OCI-LY1 (cell line): ENCODE data around the gene KRT40.

Experiments used
- H2AFZ ChIP-seq: fragments of 200-600 bp; sonication (generic), shearing (Covaris generic); 2 replicates; pipeline ENCODE4 v1.6.0; 2014; ENCODE audit warnings: antibody characterized with exemption, mild to moderate bottlenecking, low read length
- H3F3A ChIP-seq: fragments of 200-600 bp; sonication (generic), shearing (Covaris generic); 2 replicates; pipeline ENCODE4 v1.6.0; 2014; ENCODE audit warnings: mild to moderate bottlenecking, antibody characterized with exemption, low read length, moderate library complexity; ENCODE audit not compliant: insufficient read depth
- H3K27ac ChIP-seq: fragments of 200-600 bp; sonication (generic); 2 replicates; pipeline ENCODE4 v1.5.1; 2014; ENCODE audit warnings: low read length, mixed run types, mild to moderate bottlenecking, low read depth; ENCODE audit not compliant: poor library complexity, severe bottlenecking
- H3K27me3 ChIP-seq: fragments of 200-600 bp; sonication (generic); 2 replicates; pipeline ENCODE4 v1.6.0; 2014; ENCODE audit warnings: antibody characterized with exemption, mild to moderate bottlenecking, low read length, moderate library complexity; ENCODE audit not compliant: insufficient read depth
- H3K36me3 ChIP-seq: fragments of 200-600 bp; sonication (generic); 2 replicates; pipeline ENCODE4 v1.6.1; 2014; ENCODE audit warnings: mild to moderate bottlenecking, antibody characterized with exemption, low read length, moderate library complexity, mixed read lengths; ENCODE audit not compliant: insufficient read depth
- H3K4me1 ChIP-seq: fragments of 200-600 bp; sonication (generic); 2 replicates; pipeline ENCODE4 v1.5.1; 2014; ENCODE audit warnings: mild to moderate bottlenecking, low read length, moderate library complexity; ENCODE audit not compliant: insufficient read depth, severe bottlenecking
- H3K4me2 ChIP-seq: fragments of 200-600 bp; sonication (generic), shearing (Covaris generic); 2 replicates; pipeline ENCODE4 v1.6.1; 2014; ENCODE audit warnings: low read length
- H3K4me3 ChIP-seq: fragments of 200-600 bp; sonication (generic); 2 replicates; pipeline ENCODE4 v1.5.1; 2014; ENCODE audit warnings: low read length, low read depth, mild to moderate bottlenecking, mixed read lengths; ENCODE audit not compliant: poor library complexity, severe bottlenecking
- H3K79me2 ChIP-seq: fragments of 200-600 bp; shearing (Covaris generic); 2 replicates; pipeline ENCODE4 v1.6.1; 2016; ENCODE audit warnings: mixed run types, low read length, mixed read lengths; ENCODE audit not compliant: insufficient read depth
- H3K9ac ChIP-seq: fragments of 200-600 bp; sonication (generic), shearing (Covaris generic); 2 replicates; pipeline ENCODE4 v1.6.1; 2014; ENCODE audit warnings: mild to moderate bottlenecking, low read length, mixed read lengths
- H3K9me2 ChIP-seq: fragments of 200-600 bp; sonication (generic), shearing (Covaris generic); 2 replicates; pipeline ENCODE4 v1.6.1; 2014; ENCODE audit warnings: low read depth, mild to moderate bottlenecking, low read length, mixed read lengths
- H3K9me3 ChIP-seq: fragments of 200-600 bp; shearing (Covaris generic); 2 replicates; pipeline ENCODE4 v1.6.1; 2014; ENCODE audit warnings: low read length, mixed read lengths
- H4K20me1 ChIP-seq: fragments of 200-600 bp; sonication (generic), shearing (Covaris generic); 2 replicates; pipeline ENCODE4 v1.6.0; 2016; ENCODE audit warnings: mild to moderate bottlenecking, low read length; ENCODE audit not compliant: insufficient read depth
- CTCF ChIP-seq: fragments of 200-600 bp; sonication (generic), shearing (Covaris generic); IDR thresholded peaks from 2 replicates; pipeline ENCODE4 v1.5.1; 2017; ENCODE audit warnings: mild to moderate bottlenecking, antibody characterized with exemption, low read length, moderate library complexity, mixed read lengths
- EZH2 ChIP-seq: fragments of 200-600 bp; sonication (generic), shearing (Covaris generic); IDR thresholded peaks from 2 replicates; pipeline ENCODE4 v1.8.0; 2017; ENCODE audit warnings: borderline replicate concordance, mixed run types, mild to moderate bottlenecking, antibody characterized with exemption, low read length, moderate library complexity, mixed read lengths

The KRT40 gene

GRCh38 chr17:40958086-40958953 lies 25.8 kb downstream of the KRT40 start:
- Histone ChIP-seq H3K9me3 (no peaks in the 10 kb centered on the region), H3K4me2 (no peak overlapping the region), H3K27ac (no peak overlapping the region), H3K9me2 (no peaks in the 10 kb centered on the region), H3K4me1 (no peaks in the 10 kb centered on the region), H3K27me3 (no peaks in the 10 kb centered on the region), H3K36me3 (no peaks in the 10 kb centered on the region), H3F3A (no peaks in the 10 kb centered on the region), H3K79me2 (no peaks in the 10 kb centered on the region), H3K4me3 (no peak overlapping the region), H4K20me1 (no peaks in the 10 kb centered on the region), H2AFZ (no peak overlapping the region), H3K9ac (no peak overlapping the region)
- TF ChIP-seq CTCF (no peak), EZH2 (no peak)

GRCh38 chr17:40956401-40957254 lies 27.5 kb downstream of the KRT40 start:
- Histone ChIP-seq H3F3A (no peaks in the 10 kb centered on the region), H3K9me2 (no peaks in the 10 kb centered on the region), H4K20me1 (no peaks in the 10 kb centered on the region), H2AFZ (no peak overlapping the region), H3K79me2 (no peaks in the 10 kb centered on the region), H3K27me3 (no peaks in the 10 kb centered on the region), H3K4me2 (no peak overlapping the region), H3K4me1 (no peaks in the 10 kb centered on the region), H3K36me3 (no peaks in the 10 kb centered on the region), H3K9ac (no peak overlapping the region), H3K9me3 (no peaks in the 10 kb centered on the region), H3K4me3 (no peak overlapping the region), H3K27ac (no peak overlapping the region)
- no peak for TF ChIP-seq EZH2
- TF ChIP-seq CTCF = no peak

- Histone ChIP-seq H4K20me1 (no peaks in the 10 kb centered on the region), H3K4me2 (no peak overlapping the region), H3K4me3 (no peak overlapping the region), H3K9me2 (no peaks in the 10 kb centered on the region), H3K9me3 (no peaks in the 10 kb centered on the region), H3K79me2 (no peaks in the 10 kb centered on the region), H3K27ac (no peak overlapping the region), H3K36me3 (no peaks in the 10 kb centered on the region), H3K4me1 (no peaks in the 10 kb centered on the region), H3F3A (no peaks in the 10 kb centered on the region), H3K9ac (no peak overlapping the region), H3K27me3 (no peaks in the 10 kb centered on the region), H2AFZ (no peak overlapping the region)
- TF ChIP-seq EZH2 = no peak
Observed at GRCh38 chr17:40953881-40954280, 30.2 kb downstream of the KRT40 start.
